ENCODE data around the gene DDI2.
"Not testable (repeated sequence)": the region's sequence is repeated elsewhere in the genome, so short reads cannot be mapped to it uniquely, and the experiment has no call there.

DDI2 gene

DNA sequence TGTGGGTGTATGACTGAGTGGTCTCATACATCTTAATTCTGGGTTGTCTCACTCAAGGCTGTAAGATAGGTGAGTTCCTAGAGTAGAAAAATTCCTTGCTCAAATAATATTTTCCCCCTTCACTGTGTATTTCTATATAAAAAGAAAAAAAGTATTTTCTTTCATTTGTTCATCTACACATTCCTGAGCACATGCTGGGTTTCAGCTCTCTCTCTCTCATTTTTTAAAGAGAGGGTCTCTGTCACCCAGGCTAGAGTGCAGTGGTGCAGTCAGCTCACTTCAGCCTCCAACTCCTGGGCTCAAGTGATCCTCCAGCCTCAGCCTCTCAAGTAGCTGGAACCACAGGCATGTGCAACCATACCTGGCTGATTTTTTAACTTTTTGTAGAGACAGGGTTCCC is 22.0 kb downstream of the DDI2 start:
- DNase-seq (ENCODE audit: low read depth, low spot score), result no peak
- TF ChIP-seq, protein P1, sequence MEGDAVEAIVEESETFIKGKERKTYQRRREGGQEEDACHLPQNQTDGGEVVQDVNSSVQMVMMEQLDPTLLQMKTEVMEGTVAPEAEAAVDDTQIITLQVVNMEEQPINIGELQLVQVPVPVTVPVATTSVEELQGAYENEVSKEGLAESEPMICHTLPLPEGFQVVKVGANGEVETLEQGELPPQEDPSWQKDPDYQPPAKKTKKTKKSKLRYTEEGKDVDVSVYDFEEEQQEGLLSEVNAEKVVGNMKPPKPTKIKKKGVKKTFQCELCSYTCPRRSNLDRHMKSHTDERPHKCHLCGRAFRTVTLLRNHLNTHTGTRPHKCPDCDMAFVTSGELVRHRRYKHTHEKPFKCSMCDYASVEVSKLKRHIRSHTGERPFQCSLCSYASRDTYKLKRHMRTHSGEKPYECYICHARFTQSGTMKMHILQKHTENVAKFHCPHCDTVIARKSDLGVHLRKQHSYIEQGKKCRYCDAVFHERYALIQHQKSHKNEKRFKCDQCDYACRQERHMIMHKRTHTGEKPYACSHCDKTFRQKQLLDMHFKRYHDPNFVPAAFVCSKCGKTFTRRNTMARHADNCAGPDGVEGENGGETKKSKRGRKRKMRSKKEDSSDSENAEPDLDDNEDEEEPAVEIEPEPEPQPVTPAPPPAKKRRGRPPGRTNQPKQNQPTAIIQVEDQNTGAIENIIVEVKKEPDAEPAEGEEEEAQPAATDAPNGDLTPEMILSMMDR (IDR thresholded peaks at IDR 0.05; ENCODE audit: low read depth, low read length), result no peak
- no peak overlapping the region for H3K4me3 ChIP-seq (ENCODE audit: low read depth, low read length)
- in situ Hi-C loops (cut with HindIII; ENCODE audit: low sequenced_read_pairs), result no loop called here

DNA sequence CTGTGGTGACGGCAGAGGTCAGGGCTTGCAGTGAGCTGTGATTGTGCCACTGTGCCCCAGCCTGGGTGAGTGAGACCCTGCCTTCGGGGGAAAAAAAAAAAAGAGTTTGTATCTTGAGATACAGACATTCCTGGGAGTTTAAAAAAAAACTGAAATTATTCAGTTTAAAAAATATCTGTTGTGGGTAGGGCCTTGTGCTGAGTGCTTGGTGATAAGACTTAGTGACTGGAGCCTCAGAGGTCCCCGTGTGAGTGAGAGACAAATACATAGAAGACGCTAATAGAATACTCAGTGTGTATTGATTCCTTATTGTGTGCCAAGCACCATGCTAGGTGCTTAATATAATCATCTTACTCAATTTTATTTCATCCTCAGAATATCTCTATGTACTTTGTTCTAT is 22.7 kb downstream of the DDI2 start:
- in situ Hi-C loops (cut with HindIII; ENCODE audit: low sequenced_read_pairs), result no loop called here
- TF ChIP-seq, protein P1 (IDR thresholded peaks at IDR 0.05; ENCODE audit: low read depth, low read length), result no peak
- DNase-seq (ENCODE audit: low read depth, low spot score), result no peak
- no peak overlapping the region for H3K4me3 ChIP-seq (ENCODE audit: low read depth, low read length)

DNA sequence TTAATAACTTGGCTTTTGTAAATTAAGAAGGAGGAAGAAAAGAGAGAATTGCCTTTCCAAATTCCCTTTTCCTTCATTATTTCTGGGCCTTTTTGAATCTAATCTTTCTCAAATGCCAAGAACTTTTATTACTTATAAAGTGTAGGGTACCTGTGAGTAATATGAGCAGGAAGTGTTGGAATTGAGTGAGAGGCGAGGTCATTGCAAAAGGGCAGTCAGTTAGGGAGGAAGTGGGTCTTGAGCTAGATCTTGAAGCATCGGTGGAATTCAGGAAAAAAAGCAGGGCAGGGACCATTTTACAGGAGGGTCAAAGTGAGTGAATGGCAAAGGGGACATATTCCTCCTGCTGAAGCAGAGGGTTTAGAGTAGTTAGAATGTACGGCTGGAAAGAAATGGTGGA is 23.4 kb downstream of the DDI2 start:
- H3K4me3 ChIP-seq (ENCODE audit: low read depth, low read length), result no peak overlapping the region
- in situ Hi-C loops (cut with HindIII; ENCODE audit: low sequenced_read_pairs), result no loop called here
- TF ChIP-seq, protein P1 (IDR thresholded peaks at IDR 0.05; ENCODE audit: low read depth, low read length), result no peak
- no peak for DNase-seq (ENCODE audit: low read depth, low spot score)

DNA sequence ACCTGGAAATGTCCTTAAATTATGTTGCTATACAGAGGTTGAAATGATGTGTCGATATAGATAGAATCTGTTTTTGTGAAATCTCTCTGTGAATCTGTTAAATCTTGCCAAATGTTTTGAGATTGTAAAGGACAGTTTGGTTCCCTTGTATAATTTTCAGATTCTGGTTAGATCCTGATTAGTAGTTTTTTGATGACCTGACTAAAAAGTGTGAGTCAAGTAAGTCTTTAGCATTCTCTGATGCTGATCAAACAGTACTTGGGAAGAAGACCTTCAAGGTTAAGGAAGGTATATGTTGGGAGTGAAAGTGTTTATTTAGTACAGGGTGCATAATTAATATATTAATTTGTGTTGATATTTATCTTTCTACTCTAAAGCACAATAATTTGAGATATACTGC is 32.7 kb downstream of the DDI2 start:
- TF ChIP-seq, protein P1 (IDR thresholded peaks at IDR 0.05; ENCODE audit: low read depth, low read length), result no peak
- DNase-seq (ENCODE audit: low read depth, low spot score), result no peak
- H3K4me3 ChIP-seq (ENCODE audit: low read depth, low read length), result no peak overlapping the region
- in situ Hi-C loops (cut with HindIII; ENCODE audit: low sequenced_read_pairs), result no loop called here

DNA sequence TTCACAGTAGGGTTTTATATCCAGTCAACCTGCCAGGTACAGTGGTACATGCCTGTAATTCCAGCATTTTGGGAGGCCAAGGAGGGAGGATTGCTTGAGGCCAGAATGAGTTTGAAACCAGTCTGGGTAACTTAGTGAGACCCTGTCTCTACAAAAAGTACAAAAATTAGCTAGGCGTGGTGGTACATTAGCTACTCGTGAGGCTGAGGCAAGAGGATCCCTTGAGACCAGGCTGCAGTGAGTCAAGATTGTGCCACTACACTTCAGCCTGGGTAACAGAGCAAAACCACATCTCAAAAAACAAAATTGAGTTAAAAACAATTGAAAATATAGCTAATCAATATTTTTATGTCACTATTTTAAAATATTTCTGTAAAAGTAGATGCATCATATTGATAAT is 33.2 kb downstream of the DDI2 start:
- TF ChIP-seq, protein P1 (IDR thresholded peaks at IDR 0.05; ENCODE audit: low read depth, low read length), result no peak
- in situ Hi-C loops (cut with HindIII; ENCODE audit: low sequenced_read_pairs), result no loop called here
- no peak overlapping the region for H3K4me3 ChIP-seq (ENCODE audit: low read depth, low read length)
- DNase-seq (ENCODE audit: low read depth, low spot score), result no peak

DNA sequence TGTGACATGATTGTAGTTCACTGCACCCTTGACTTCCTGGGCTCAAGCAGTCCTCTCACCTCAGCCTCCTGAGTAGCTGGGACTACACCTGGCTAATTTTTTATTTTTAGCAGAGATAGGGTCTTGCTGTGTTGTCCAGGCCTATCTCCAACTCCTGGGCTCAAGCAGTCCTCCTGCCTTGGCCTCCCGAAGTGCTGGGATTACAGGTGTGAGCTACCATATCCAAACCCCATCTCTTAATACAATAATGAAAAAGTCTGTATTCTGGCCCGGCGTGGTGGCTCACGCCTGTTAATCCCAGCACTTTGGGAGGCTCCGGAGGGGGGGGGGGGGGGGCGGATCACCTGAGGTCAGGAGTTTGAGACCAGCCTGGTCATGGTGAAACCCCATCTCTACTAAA is 34.9 kb downstream of the DDI2 start:
- H3K4me3 ChIP-seq (ENCODE audit: low read depth, low read length); in situ Hi-C loops (cut with HindIII; ENCODE audit: low sequenced_read_pairs); DNase-seq (ENCODE audit: low read depth, low spot score): not testable (repeated sequence)

DNA sequence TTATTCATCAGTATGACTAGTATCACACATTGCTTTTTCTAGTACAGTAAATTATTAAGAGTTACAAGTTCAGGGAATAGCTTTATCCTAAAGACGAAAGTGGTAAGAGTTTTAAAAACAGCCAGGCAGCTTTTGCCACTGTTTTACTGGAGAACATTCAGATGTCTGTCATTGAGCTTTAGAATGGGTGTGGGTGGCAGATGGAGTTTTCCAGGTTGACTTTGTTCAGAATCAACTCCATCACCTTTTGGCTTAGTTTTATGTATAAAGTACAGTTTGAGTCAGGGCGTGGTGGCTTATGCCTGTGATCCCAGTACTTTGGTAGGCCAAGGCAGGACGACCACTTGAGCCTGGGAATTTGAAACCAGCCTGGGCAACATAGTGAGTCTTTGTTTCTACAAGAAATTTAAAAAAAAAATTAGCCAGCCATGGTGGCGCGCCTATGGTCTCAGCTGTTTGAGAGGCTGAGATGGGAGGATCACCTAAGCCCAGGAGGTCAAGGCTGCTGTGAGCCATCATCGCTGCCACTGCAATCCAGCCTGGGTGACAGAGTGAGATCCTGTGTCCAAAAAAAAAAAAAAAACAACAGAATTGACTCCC is 36.9 kb downstream of the DDI2 start:
- no peak overlapping the region for H3K4me3 ChIP-seq (ENCODE audit: low read depth, low read length)
- in situ Hi-C loops (cut with HindIII; ENCODE audit: low sequenced_read_pairs), result no loop called here
- TF ChIP-seq, protein P1 (IDR thresholded peaks at IDR 0.05; ENCODE audit: low read depth, low read length), result no peak
- no peak for DNase-seq (ENCODE audit: low read depth, low spot score)
